HUES6 (cell line): Measurements from ENCODE around the gene AMN.

Experiments used
- H3K27ac ChIP-seq: 2 replicates; pipeline ENCODE4 v1.7.0; 2013; ENCODE audit warnings: low read depth, mild to moderate bottlenecking, low read length, inconsistent platforms
- H3K27me3 ChIP-seq: 2 replicates; pipeline ENCODE4 v1.6.1; 2013; ENCODE audit warnings: low read length; ENCODE audit not compliant: control insufficient read depth, insufficient read depth
- H3K36me3 ChIP-seq: 2 replicates; pipeline ENCODE4 v1.6.1; 2013; ENCODE audit warnings: low read length; ENCODE audit not compliant: control insufficient read depth, insufficient read depth
- H3K4me1 ChIP-seq: 2 replicates; pipeline ENCODE4 v1.6.1; 2013; ENCODE audit warnings: low read length; ENCODE audit not compliant: control insufficient read depth, insufficient read depth
- H3K4me3 ChIP-seq: 2 replicates; pipeline ENCODE4 v1.5.1; 2013; ENCODE audit warnings: low read depth, low read length
- H3K9ac ChIP-seq: one replicate; pipeline ENCODE4 v1.6.1; 2013; ENCODE audit warnings: mild to moderate bottlenecking, low read length
- H3K9me3 ChIP-seq: 2 replicates; pipeline ENCODE4 v1.6.1; 2013; ENCODE audit warnings: low read depth, low read length; ENCODE audit not compliant: control insufficient read depth, insufficient read depth

Gene AMN

DNA sequence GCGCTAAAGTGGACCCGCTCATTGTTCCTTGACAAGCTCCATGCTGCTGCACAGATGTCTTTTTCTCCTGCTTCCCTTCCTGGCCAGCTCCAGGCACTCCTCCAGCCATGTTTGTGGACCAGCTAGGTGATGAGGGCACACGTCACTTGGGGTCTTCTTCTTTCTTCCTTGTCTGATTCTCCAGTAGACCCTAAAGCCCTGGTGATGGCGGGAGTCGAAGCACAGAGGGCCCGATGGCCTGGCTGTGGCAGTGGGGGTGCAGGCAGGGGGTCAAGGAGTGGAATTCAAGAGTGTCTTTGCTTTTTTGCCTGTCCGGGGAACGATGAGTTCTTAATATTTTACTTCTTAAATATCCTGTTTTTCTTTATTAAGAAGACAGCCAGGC, 23.0 kb upstream of the AMN start:
- no peak overlapping the region for H3K27ac ChIP-seq
- H3K4me1 ChIP-seq, result no peaks in the 10 kb centered on the region

GRCh38 chr14:102900631-102901571, 21.6 kb upstream of the AMN start:
- Histone ChIP-seq H3K36me3 (peaks cover 22% of the 10 kb centered on the region), H3K9ac (no peak overlapping the region), H3K27me3 (no peaks in the 10 kb centered on the region), H3K27ac (no peak overlapping the region), H3K4me1 (no peaks in the 10 kb centered on the region), H3K4me3 (no peak overlapping the region), H3K9me3 (no peaks in the 10 kb centered on the region; the same call in 1 of the 2 replicates)

More for the DNA sequence above, 23.0 kb upstream of the AMN start:
- Histone ChIP-seq H3K4me3 (no peak overlapping the region), H3K9ac (no peak overlapping the region), H3K36me3 (peaks cover 14% of the 10 kb centered on the region; the same call in 1 of the 2 replicates), H3K9me3 (no peaks in the 10 kb centered on the region), H3K27me3 (no peaks in the 10 kb centered on the region)

DNA sequence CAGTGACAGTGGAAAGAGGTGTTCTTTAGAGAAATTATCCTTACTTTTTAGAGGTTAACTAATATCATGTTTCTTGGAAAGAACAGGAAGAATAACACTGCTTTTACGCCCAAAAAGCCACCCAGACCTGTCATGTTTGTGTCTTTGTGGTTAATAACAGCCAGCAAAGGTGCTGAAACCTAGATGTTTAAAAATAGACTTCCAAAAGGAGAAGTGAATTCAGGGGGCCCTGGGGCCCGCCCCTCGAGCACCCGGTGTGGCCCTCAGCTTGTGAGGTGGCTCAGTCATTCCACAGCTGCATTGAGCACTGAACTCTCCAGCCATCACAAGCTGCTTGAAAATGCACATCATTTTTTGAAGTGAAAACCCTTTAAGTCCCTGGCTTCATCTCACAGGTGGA, 20.8 kb upstream of the AMN start:
- H3K4me1 ChIP-seq, result no peaks in the 10 kb centered on the region
- H3K27ac ChIP-seq, result no peak overlapping the region
- H3K9ac ChIP-seq, result no peak overlapping the region

GRCh38 chr14:102902086-102902485, 20.4 kb upstream of the AMN start:
- no peak overlapping the region for H3K9ac ChIP-seq
- H3K36me3 ChIP-seq, result peaks cover 31% of the 10 kb centered on the region
- no peaks in the 10 kb centered on the region for H3K4me1 ChIP-seq
- H3K27me3 ChIP-seq, result no peaks in the 10 kb centered on the region
- no peak overlapping the region for H3K4me3 ChIP-seq
- H3K9me3 ChIP-seq, result peaks cover 8% of the 10 kb centered on the region
- H3K27ac ChIP-seq, result no peak overlapping the region; the same call in 1 of the 2 replicates

More for the DNA sequence above, 20.8 kb upstream of the AMN start:
- H3K4me3 ChIP-seq, result no peak overlapping the region
- H3K9me3 ChIP-seq, result peaks cover 4% of the 10 kb centered on the region
- no peaks in the 10 kb centered on the region for H3K27me3 ChIP-seq
- peaks cover 27% of the 10 kb centered on the region for H3K36me3 ChIP-seq

DNA sequence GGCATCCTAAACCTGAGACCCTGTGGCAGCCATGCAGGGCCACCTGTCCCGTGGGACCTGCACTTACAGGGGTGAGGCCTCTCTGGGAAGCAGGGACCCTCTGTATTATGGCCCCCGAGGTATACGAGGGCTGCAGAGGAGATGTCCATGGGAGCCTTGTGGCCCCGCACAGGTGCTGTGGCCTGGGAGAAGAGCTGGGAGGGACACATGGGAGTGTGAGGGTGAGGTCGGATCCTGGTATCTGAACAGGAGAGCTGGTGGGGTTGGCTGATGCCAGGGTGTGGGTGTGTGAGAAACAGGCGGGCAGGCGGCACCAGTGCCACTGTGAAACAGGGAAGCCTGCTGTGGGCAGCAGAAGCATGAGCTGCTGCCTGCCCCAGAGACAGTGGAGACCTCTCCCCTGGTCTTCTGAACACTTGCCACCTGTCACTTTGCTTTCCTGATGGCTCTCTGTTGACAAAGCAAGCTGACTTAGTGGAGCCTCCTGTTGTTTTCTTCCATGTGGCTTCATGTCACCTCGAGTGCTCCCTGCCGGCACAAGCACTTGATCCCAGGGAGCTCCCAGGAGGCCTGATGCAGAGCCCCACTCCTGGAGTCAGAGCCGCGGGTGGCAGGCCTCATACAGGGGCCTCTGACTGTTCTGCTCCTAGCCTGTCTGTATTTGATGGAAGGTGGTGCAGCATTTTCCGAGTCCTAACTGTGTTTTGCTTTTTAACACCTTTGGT, 19.8 kb upstream of the AMN start:
- Histone ChIP-seq H3K36me3 (peaks cover 36% of the 10 kb centered on the region), H3K4me1 (no peaks in the 10 kb centered on the region), H3K27me3 (no peaks in the 10 kb centered on the region), H3K9me3 (peaks cover 13% of the 10 kb centered on the region), H3K9ac (no peak overlapping the region), H3K4me3 (no peak overlapping the region), H3K27ac (no peak overlapping the region)

- Histone ChIP-seq H3K36me3 (peaks cover 37% of the 10 kb centered on the region), H3K4me1 (no peaks in the 10 kb centered on the region), H3K9ac (no peak overlapping the region), H3K4me3 (no peak overlapping the region), H3K27me3 (no peaks in the 10 kb centered on the region), H3K9me3 (peaks cover 14% of the 10 kb centered on the region), H3K27ac (peak overlapping the region; percentile 32; the same call in 1 of the 2 replicates)
Measured at GRCh38 chr14:102903248-102903888, 19.1 kb upstream of the AMN start.

DNA sequence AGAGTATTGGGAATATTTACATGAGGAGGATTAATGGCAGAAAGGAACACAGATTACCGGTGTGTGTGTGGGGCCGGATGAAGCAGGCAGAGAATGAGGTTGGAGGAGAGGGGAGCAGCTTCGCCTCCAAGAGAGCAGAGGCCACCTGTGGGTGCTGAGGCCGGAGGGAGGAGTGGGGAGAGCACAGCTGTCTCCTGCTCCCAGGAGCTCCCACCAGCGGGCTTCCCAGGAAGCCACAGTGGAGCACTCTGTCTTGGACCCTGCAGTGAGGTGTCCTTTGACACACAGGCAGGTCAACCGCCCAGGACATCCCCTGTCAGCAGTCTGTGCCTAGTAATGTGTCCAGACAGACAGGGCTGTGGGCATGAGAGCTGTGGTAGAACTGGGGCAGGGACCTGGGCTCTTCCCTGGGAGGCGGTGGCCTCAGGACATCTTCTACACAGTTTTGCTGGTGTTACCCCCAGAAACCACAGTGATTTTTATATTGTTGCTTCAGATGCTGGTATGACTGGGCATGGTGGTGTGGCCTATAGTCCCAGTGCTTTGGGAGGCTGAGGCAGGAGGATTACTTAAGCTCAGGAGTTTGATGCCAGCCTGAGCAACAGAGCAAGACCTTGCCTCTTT, 18.5 kb upstream of the AMN start:
- H3K27me3 ChIP-seq, result no peaks in the 10 kb centered on the region
- no peak overlapping the region for H3K9ac ChIP-seq
- peaks cover 14% of the 10 kb centered on the region for H3K9me3 ChIP-seq
- H3K4me1 ChIP-seq, result no peaks in the 10 kb centered on the region
- peaks cover 37% of the 10 kb centered on the region for H3K36me3 ChIP-seq
- H3K27ac ChIP-seq, result peak overlapping the region; percentile 32; the same call in 1 of the 2 replicates
- H3K4me3 ChIP-seq, result no peak overlapping the region

DNA sequence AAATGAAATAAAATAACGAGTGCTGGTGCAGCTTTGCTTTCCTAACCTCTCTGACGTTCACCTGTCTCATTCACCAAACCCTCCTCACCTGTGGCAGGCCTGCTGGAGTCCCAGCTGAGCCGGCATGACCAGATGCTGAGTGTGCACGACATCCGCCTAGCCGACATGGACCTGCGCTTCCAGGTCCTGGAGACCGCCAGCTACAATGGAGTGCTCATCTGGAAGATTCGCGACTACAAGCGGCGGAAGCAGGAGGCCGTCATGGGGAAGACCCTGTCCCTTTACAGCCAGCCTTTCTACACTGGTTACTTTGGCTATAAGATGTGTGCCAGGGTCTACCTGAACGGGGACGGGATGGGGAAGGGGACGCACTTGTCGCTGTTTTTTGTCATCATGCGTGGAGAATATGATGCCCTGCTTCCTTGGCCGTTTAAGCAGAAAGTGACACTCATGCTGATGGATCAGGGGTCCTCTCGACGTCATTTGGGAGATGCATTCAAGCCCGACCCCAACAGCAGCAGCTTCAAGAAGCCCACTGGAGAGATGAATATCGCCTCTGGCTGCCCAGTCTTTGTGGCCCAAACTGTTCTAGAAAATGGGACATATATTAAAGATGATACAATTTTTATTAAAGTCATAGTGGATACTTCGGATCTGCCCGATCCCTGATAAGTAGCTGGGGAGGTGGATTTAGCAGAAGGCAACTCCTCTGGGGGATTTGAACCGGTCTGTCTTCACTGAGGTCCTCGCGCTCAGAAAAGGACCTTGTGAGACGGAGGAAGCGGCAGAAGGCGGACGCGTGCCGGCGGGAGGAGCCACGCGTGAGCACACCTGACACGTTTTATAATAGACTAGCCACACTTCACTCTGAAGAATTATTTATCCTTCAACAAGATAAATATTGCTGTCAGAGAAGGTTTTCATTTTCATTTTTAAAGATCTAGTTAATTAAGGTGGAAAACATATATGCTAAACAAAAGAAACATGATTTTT, 17.1 kb upstream of the AMN start:
- Histone ChIP-seq H3K4me3 (no peak overlapping the region), H3K27ac (no peak overlapping the region), H3K27me3 (no peaks in the 10 kb centered on the region), H3K9me3 (peaks cover 14% of the 10 kb centered on the region), H3K9ac (no peak overlapping the region), H3K4me1 (no peaks in the 10 kb centered on the region), H3K36me3 (peaks cover 36% of the 10 kb centered on the region)

GRCh38 chr14:102906616-102907302, 15.7 kb upstream of the AMN start:
- Histone ChIP-seq H3K9me3 (peaks cover 14% of the 10 kb centered on the region), H3K36me3 (peaks cover 34% of the 10 kb centered on the region), H3K4me1 (no peaks in the 10 kb centered on the region), H3K27me3 (no peaks in the 10 kb centered on the region), H3K4me3 (no peak overlapping the region), H3K27ac (no peak overlapping the region), H3K9ac (no peak overlapping the region)
